NT2/D1 (cell line): ENCODE measurements around the gene NDUFC2.

Source experiments
- SUZ12 ChIP-seq: IDR thresholded peaks from 2 replicates; pipeline ENCODE4 v1.6.1; 2011; ENCODE audit not compliant: insufficient read length, insufficient read depth; ENCODE audit errors: extremely low read depth
- ZNF274 ChIP-seq: IDR thresholded peaks from 2 replicates; pipeline ENCODE4 v1.6.1; 2011; ENCODE audit warnings: mild to moderate bottlenecking, low read depth, low read length

GRCh38 chr11:78031629-78032028, 48.0 kb downstream of the NDUFC2 start:
- no peak for TF ChIP-seq ZNF274
- no peak for TF ChIP-seq SUZ12
